Osteoblast (primary cell): ENCODE measurements around the gene WDR4. TPM values are rescaled to one million over a fixed set of nuclear protein-coding genes. Genes with fewer than 3 reads are reported as not detected.
"Not testable (repeated sequence)": the region's sequence is repeated elsewhere in the genome, so short reads cannot be mapped to it uniquely, and the experiment has no call there.

Experiments
- DNase-seq: peaks from one replicate; pipeline ENCODE4 v3.0.0; 2011; ENCODE audit warnings: low spot score, mixed read lengths; ENCODE audit not compliant: insufficient read length; ENCODE audit errors: missing footprints
- H2AFZ ChIP-seq: 2 replicates; pipeline ENCODE4 v1.6.0; 2011; ENCODE audit warnings: mild to moderate bottlenecking, low read length
- H3K27ac ChIP-seq: 2 replicates; pipeline ENCODE4 v1.5.1; 2011; ENCODE audit warnings: mild to moderate bottlenecking, low read depth, low read length, moderate library complexity
- H3K27me3 ChIP-seq: 2 replicates; pipeline ENCODE4 v1.6.0; 2012; ENCODE audit warnings: mild to moderate bottlenecking, control low read depth, inconsistent platforms, low read length, moderate library complexity; ENCODE audit not compliant: insufficient read depth
- H3K36me3 ChIP-seq: 2 replicates; pipeline ENCODE4 v1.5.1; 2011; ENCODE audit warnings: mild to moderate bottlenecking, low read length, control low read depth, moderate library complexity; ENCODE audit not compliant: insufficient read depth
- H3K4me1 ChIP-seq: 2 replicates; pipeline ENCODE4 v1.5.1; 2011; ENCODE audit warnings: mild to moderate bottlenecking, low read length, control low read depth, moderate library complexity; ENCODE audit not compliant: insufficient read depth
- H3K4me2 ChIP-seq: 2 replicates; pipeline ENCODE4 v1.6.0; 2011; ENCODE audit warnings: mild to moderate bottlenecking, low read length; ENCODE audit not compliant: insufficient read depth
- H3K4me3 ChIP-seq: fragments of 200-600 bp; sonication (generic); 3 replicates; pipeline ENCODE4 v1.5.1; 2012; ENCODE audit warnings: mild to moderate bottlenecking, low read length, inconsistent platforms; ENCODE audit not compliant: insufficient read depth
- H3K79me2 ChIP-seq: 2 replicates; pipeline ENCODE4 v1.6.0; 2012; ENCODE audit warnings: mild to moderate bottlenecking, low read length, control low read depth, inconsistent platforms; ENCODE audit not compliant: insufficient read depth
- H3K9me3 ChIP-seq: 2 replicates; pipeline ENCODE4 v1.5.1; 2011; ENCODE audit warnings: low read depth, low read length, control low read depth
- H4K20me1 ChIP-seq: 2 replicates; pipeline ENCODE4 v1.6.0; 2012; ENCODE audit warnings: mild to moderate bottlenecking, low read length, control low read depth; ENCODE audit not compliant: insufficient read depth
- total RNA-seq: library from RNA; depleted of rRNA; stranded (reverse); fragments of >200 nt; gene quantifications from 2 replicates; pipeline ENCODE4 v1.2.3, GENCODE V29; 2012
- TF ChIP-seq, protein P1 (sequence below): IDR thresholded peaks from 2 replicates; pipeline ENCODE4 v1.5.1; 2011; ENCODE audit warnings: mild to moderate bottlenecking, low read depth, low read length, moderate library complexity; ENCODE audit errors: extremely low read depth

Gene WDR4
- total RNA-seq, 1 donor: 10.1 TPM

DNA sequence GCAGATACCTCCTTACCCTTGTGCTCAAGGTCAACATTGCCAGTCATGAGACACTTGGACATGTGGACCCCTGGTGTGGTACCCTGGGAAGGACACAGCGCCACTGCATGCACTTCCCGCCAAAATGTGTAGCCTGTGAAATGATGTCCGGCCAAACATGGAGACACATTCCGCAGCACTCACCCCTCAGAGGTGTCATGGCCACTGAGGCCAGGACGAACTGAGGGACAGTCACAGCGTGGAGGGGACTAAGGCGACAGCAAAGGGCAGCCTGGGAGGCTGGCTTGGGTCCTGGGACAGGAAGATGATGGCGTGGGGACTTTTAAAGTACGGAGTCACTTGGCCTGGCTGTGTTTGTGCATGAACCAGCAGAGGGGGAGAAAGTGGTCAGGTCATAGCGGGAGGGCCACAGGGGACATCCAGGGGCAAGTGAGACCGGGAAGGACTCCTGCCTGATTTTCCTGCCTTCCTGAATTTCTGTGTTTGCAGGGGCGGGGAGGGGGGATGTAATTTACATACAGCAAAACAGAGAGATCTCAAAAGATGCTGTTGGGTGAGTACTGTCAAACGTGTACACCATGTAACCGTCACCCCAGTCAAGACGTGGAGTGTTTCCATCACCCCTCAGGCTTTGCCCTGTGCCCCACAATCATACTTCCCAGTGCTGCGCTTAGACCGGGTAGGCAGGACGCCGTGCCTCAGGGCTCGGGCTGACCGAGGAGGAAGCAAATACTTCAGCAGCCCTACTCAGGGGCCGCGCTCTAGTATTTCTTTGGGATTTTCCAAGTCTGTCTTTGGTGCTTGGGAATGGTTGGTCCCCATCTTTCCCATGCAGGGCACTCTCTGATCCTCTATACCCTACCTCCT is 45.2 kb downstream of the WDR4 start:
- Histone ChIP-seq H3K27me3 (peaks cover 6% of the 10 kb centered on the region), H3K9me3 (no peaks in the 10 kb centered on the region), H3K4me3 (no peak overlapping the region), H3K27ac (no peak overlapping the region), H3K4me2 (no peak overlapping the region), H3K36me3 (no peaks in the 10 kb centered on the region), H3K79me2 (no peaks in the 10 kb centered on the region), H2AFZ (no peak overlapping the region), H3K4me1 (no peaks in the 10 kb centered on the region), H4K20me1 (no peaks in the 10 kb centered on the region)
- TF ChIP-seq, protein P1, sequence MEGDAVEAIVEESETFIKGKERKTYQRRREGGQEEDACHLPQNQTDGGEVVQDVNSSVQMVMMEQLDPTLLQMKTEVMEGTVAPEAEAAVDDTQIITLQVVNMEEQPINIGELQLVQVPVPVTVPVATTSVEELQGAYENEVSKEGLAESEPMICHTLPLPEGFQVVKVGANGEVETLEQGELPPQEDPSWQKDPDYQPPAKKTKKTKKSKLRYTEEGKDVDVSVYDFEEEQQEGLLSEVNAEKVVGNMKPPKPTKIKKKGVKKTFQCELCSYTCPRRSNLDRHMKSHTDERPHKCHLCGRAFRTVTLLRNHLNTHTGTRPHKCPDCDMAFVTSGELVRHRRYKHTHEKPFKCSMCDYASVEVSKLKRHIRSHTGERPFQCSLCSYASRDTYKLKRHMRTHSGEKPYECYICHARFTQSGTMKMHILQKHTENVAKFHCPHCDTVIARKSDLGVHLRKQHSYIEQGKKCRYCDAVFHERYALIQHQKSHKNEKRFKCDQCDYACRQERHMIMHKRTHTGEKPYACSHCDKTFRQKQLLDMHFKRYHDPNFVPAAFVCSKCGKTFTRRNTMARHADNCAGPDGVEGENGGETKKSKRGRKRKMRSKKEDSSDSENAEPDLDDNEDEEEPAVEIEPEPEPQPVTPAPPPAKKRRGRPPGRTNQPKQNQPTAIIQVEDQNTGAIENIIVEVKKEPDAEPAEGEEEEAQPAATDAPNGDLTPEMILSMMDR: no peak
- peak; percentile 39 for DNase-seq

DNA sequence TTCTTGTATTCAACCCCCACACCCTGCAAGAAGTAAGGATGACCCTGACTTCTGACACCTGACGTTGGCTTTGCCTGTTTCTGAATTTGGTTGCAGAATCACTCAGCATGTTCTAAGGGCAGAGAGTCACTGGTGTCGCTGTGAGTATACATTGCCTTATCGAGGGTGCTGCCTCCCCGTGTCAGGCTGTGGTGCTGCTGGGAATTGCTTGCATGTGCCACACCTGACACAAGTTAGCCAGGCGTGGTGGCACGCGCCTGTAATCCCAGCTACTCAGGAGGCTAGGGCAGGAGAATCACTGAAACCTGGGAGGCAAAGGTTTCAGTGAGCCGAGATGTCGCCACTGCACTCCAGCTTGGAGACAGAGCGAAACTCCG is 45.9 kb downstream of the WDR4 start:
- Histone ChIP-seq H3K36me3 (no peaks in the 10 kb centered on the region), H3K27me3 (peaks cover 6% of the 10 kb centered on the region), H4K20me1 (no peaks in the 10 kb centered on the region), H3K27ac (no peak overlapping the region), H3K4me3 (no peak overlapping the region), H3K4me2 (no peak overlapping the region), H2AFZ (no peak overlapping the region), H3K4me1 (no peaks in the 10 kb centered on the region), H3K79me2 (no peaks in the 10 kb centered on the region), H3K9me3 (no peaks in the 10 kb centered on the region)
- peak; percentile 77 for DNase-seq
- TF ChIP-seq, protein P1: no peak

DNA sequence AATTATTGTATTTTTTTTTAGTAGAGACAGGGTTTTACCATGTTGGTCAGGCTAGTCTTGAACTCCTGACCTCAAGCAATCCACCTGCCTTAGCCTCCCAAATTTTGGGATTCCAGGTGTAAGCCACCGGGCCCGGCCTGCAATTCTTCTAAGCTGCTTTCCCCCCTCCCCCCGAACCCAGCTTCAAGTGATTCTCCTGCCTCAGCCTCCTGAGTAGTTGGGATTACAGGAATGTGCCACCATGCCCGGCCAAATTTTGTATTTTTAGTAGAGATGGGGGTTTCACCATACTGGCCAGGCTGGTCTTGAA is 47.1 kb downstream of the WDR4 start:
- H3K4me1 ChIP-seq: not testable (repeated sequence)

DNA sequence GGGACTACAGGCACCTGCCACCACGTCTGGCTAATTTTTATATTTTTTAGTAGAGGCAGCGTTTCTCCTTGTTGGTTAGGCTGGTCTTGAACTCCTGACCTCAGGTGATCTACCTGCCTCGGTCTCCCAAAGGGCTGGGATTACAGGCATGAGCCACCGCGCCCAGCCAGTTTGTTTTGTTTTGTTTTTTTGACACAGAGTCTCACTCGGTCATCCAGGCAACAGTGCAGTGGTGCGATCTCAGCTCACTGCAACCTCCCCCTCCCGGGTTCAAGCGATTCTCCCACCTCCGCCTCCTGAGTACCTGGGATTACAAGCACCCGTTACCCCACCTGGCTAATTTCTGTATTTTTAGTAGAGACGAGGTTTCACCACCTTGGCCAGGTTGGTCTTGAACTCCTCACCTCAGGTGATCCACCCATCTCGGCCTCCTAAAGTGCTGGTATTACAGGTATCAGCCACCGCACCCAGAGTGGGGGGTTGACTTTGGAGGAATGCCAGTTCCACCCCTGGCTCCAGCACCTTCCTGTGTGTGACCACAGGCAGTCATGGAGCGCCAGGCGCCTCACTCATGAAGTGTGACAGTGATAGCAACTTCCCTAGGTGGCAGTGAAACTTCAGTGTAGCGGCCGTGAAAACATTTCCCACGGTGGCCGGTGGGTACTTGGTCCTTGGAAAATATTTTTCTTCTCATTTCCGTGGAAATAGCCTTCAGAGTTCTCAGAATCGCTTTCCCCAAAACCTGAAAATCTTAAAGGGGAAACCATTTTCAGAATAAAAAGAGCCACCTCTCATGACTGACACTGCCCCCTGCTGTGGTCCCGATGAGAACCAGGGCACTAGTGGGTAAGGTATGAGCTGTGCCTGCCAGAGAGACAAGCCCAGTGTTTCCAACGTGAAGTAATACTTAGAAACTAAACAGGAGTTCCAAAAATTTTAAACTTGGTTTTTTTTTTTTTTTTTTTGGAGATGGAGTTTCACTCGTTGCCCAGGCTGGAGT is 48.6 kb downstream of the WDR4 start:
- H3K4me1 ChIP-seq: no peaks in the 10 kb centered on the region
- no peaks in the 10 kb centered on the region for H3K9me3 ChIP-seq
- H3K27ac ChIP-seq: no peak overlapping the region
- H3K27me3 ChIP-seq: peaks cover 6% of the 10 kb centered on the region
- TF ChIP-seq, protein P1: peak; percentile 13
- no peaks in the 10 kb centered on the region for H3K79me2 ChIP-seq
- no peaks in the 10 kb centered on the region for H4K20me1 ChIP-seq
- no peak for DNase-seq
- no peaks in the 10 kb centered on the region for H3K36me3 ChIP-seq
- no peak overlapping the region for H3K4me2 ChIP-seq
- no peak overlapping the region for H3K4me3 ChIP-seq
- H2AFZ ChIP-seq: no peak overlapping the region

More for the DNA sequence above, 47.1 kb downstream of the WDR4 start:
- H3K79me2 ChIP-seq, H3K4me2 ChIP-seq, H3K4me3 ChIP-seq, H3K36me3 ChIP-seq, H3K9me3 ChIP-seq, H4K20me1 ChIP-seq, H3K27ac ChIP-seq, DNase-seq, H3K27me3 ChIP-seq, H2AFZ ChIP-seq: not testable (repeated sequence)
